Activated naive CD4-positive, alpha-beta T cell treated with anti-CD3 and anti-CD28 coated beads, Interleukin-2, amount 50 U/mL, for 72 hours (primary cell): ENCODE data around the gene COQ9. TPM values are rescaled to one million over a fixed set of nuclear protein-coding genes. Genes with fewer than 3 reads are reported as not detected.

Source experiments
- ATAC-seq, 2 donors: fragments of 150-1000 bp; cut with Tn5 transposase; 2 replicates each; pipeline ENCODE4 v1.10.0; 2021; ENCODE audit warnings: mild to moderate bottlenecking in 2 of 2, moderate library complexity in 2 of 2
- DNase-seq, 2 donors: peaks; one replicate each; pipeline ENCODE4 v3.0.0; 2021 to 2022; ENCODE audit warnings: low spot score in 2 of 2
- H3K27ac Mint-ChIP-seq, 2 donors: one replicate each; pipeline ENCODE4 v1.8.0; 2022; ENCODE audit warnings: mild to moderate bottlenecking in 2 of 2, mixed read lengths in 2 of 2
- H3K36me3 Mint-ChIP-seq, 2 donors: one replicate each; pipeline ENCODE4 v1.8.0; 2022; ENCODE audit warnings: mixed read lengths in 2 of 2
- H3K9me3 Mint-ChIP-seq, 2 donors: one replicate each; pipeline ENCODE4 v1.8.0; 2022; ENCODE audit warnings: mixed read lengths in 2 of 2
- total RNA-seq, 2 donors: library from RNA; stranded (reverse); gene quantifications; one replicate each; pipeline ENCODE4 v1.2.3, GENCODE V29; 2022

Gene COQ9
- total RNA-seq, 2 donors from 2014 or later = 14.8 to 44.3 TPM

DNA sequence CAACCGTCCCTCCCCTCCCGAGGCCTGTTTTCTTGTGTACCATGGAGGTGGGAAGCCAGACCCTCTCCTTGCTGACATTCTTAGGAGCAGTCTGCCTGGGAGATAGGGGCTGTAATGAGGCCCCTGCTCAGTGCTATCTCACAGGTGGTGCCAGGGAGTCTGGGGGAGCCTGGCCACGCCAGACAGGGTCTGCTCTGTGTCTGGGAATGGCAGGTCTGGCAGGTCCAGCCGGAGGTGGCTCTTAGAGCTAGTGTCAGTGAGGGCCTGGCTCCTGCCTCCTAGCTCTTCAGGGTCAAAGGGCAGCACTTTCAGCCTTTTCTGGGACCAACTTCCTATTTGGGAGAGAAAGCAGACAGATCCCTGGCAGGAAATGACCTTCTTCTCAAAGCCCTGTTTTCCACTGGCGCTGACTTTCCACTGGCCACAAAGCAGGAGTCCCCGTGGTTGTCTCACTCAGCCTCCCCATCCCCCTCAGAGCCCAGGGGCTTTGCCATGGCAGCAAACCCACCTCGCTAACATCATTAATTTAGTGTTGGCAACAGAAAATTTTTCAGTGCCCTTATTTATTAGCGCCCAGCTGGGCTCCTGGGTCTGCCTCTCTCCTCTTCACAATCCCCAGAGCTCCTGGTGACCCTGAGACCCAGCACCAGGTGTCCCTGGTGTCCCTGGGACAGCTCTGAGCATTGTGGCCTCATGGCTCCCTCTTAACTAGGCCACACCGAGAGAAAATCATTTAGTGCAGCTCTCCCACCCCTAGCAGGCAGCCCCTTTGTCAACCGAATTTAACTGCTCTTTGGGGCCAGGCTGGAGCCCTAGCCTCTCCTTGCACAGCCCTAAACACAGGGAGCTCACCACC, 63.0 kb downstream of the COQ9 start:
- no peak for ATAC-seq
- DNase-seq = no peak
- H3K27ac Mint-ChIP-seq = peak overlapping the region in 1 of 2 donors; percentile 25
- no peaks in the 10 kb centered on the region for H3K36me3 Mint-ChIP-seq
- no peaks in the 10 kb centered on the region for H3K9me3 Mint-ChIP-seq

Other genes starting within 250 kb of the COQ9 start
- 10 to 100 TPM; 14.7 to 20.7 TPM for gene ARL2BP, start 202.2 kb upstream of the COQ9 start, total RNA-seq
- under 1 TPM; 0.35 to 0.43 TPM for gene PLLP, start 162.8 kb upstream of the COQ9 start, total RNA-seq
- 1 to 10 TPM; 2.3 to 2.6 TPM for gene CCL22, start 88.7 kb upstream of the COQ9 start, total RNA-seq
- gene CX3CL1, start 75.0 kb upstream of the COQ9 start, total RNA-seq = under 1 TPM in 1 of 2 donors, not detected in 1; 0.07 TPM
- gene CCL17, start 42.7 kb upstream of the COQ9 start, total RNA-seq = not detected
- gene CIAPIN1, start 94 bp upstream of the COQ9 start, total RNA-seq = 10 to 100 TPM; 35.2 to 38.0 TPM
- 10 to 100 TPM; 64.3 to 65.3 TPM for gene POLR2C, start 15.2 kb downstream of the COQ9 start, total RNA-seq
- gene DOK4, start 39.0 kb downstream of the COQ9 start, total RNA-seq = 1 to 10 TPM; 7.1 to 7.7 TPM
- 10 to 100 TPM in 1 of 2 donors, 1 to 10 TPM in 1; 5.4 to 13.9 TPM for gene CCDC102A, start 89.1 kb downstream of the COQ9 start, total RNA-seq
- 1 to 10 TPM; 2.6 to 5.3 TPM for gene ADGRG5, start 95.2 kb downstream of the COQ9 start, total RNA-seq
- gene ADGRG1, start 181.2 kb downstream of the COQ9 start, total RNA-seq = 1 to 10 TPM; 4.3 to 8.2 TPM
- gene ADGRG3, start 220.8 kb downstream of the COQ9 start, total RNA-seq = under 1 TPM; 0.21 to 0.84 TPM
- not detected for gene DRC7, start 247.3 kb downstream of the COQ9 start, total RNA-seq